ENCODE results near the gene MKRN2OS. TPM values are rescaled to one million over a fixed set of nuclear protein-coding genes. Genes with fewer than 3 reads are reported as not detected.

The MKRN2OS gene
- total and polyA plus RNA-seq, 10 donors, result not detected

GRCh38 chr3:12559520-12559919, 14.2 kb upstream of the MKRN2OS start:
- peaks cover 9 to 74% (median 53%) of the 10 kb centered on the region in 6 donors for H3K4me1 ChIP-seq
- DNase-seq, result no peak
- peaks cover 0 to 17% (median 0%) of the 10 kb centered on the region in 7 donors for H3K27me3 ChIP-seq (replicated peaks in 1 of 7)
- H3K4me3 ChIP-seq, result no peak overlapping the region
- no peaks in the 10 kb centered on the region for H3K9me3 ChIP-seq
- peaks cover 0 to 5% (median 0%) of the 10 kb centered on the region in 6 donors for H3K36me3 ChIP-seq
- H3K27ac ChIP-seq, result no peak overlapping the region
- TF ChIP-seq POLR2A (IDR thresholded peaks at IDR 0.05) (no peak), CTCF (IDR thresholded peaks at IDR 0.05 in 8 of 11, conservative IDR thresholded peaks at IDR 0.05 in 3 of 11) (no peak), POLR2AphosphoS5 (IDR thresholded peaks at IDR 0.05) (no peak)
- intact Hi-C loops (cut with DNase I; ENCODE audit: low total_unique reads), result loop anchor here (10.0 kb wide), 2 partner anchors 75 to 105 kb away; partner anchors contain the start of genes RAF1 and TSEN2
- 85 to 92% (median 89%) methylated on average over 3 of the region's 3 CpGs for WGBS, 5 donors

GRCh38 chr3:12558706-12559105, 13.4 kb upstream of the MKRN2OS start:
- 88 to 92% (median 90%) methylated on average over 4 of the region's 4 CpGs for WGBS, 5 donors
- intact Hi-C loops (cut with DNase I; ENCODE audit: low total_unique reads), result loop anchor here (10.0 kb wide), 2 partner anchors 74 to 106 kb away; partner anchors contain the start of genes RAF1 and TSEN2
- DNase-seq, result no peak
- no peaks in the 10 kb centered on the region for H3K9me3 ChIP-seq
- H3K27me3 ChIP-seq (replicated peaks in 1 of 7), result peaks cover 0 to 25% (median 4%) of the 10 kb centered on the region in 7 donors
- TF ChIP-seq POLR2AphosphoS5 (IDR thresholded peaks at IDR 0.05) (no peak), CTCF (IDR thresholded peaks at IDR 0.05 in 8 of 11, conservative IDR thresholded peaks at IDR 0.05 in 3 of 11) (no peak), POLR2A (IDR thresholded peaks at IDR 0.05) (no peak)
- H3K27ac ChIP-seq, result no peak overlapping the region
- peaks cover 0 to under 1% (median 0%) of the 10 kb centered on the region in 6 donors for H3K36me3 ChIP-seq
- peaks cover 14 to 82% (median 60%) of the 10 kb centered on the region in 6 donors for H3K4me1 ChIP-seq
- peak overlapping the region in 2 of 8 donors; percentile 80 to 86 for H3K4me3 ChIP-seq

GRCh38 chr3:12557473-12558100, 12.3 kb upstream of the MKRN2OS start:
- intact Hi-C loops (cut with DNase I; ENCODE audit: low total_unique reads), result loop anchor here (10.0 kb wide), 2 partner anchors 73 to 107 kb away; partner anchors contain the start of genes RAF1 and TSEN2
- Histone ChIP-seq H3K27me3 (replicated peaks in 1 of 7) (peaks cover 0 to 36% (median 4%) of the 10 kb centered on the region in 7 donors), H3K36me3 (no peaks in the 10 kb centered on the region), H3K4me3 (peak overlapping the region; percentile 65 to 93 (median 83)), H3K9me3 (no peaks in the 10 kb centered on the region), H3K27ac (peak overlapping the region; percentile 96 to 99 (median 97)), H3K4me1 (peaks cover 16 to 80% (median 61%) of the 10 kb centered on the region in 6 donors)
- WGBS, 5 donors, result 1 to 3% (median 2%) methylated on average over 18 of the region's 18 CpGs
- TF ChIP-seq CTCF (IDR thresholded peaks at IDR 0.05 in 8 of 11, conservative IDR thresholded peaks at IDR 0.05 in 3 of 11) (no peak), POLR2A (IDR thresholded peaks at IDR 0.05) (no peak), POLR2AphosphoS5 (IDR thresholded peaks at IDR 0.05) (no peak)
- DNase-seq, result no peak
